IPS DF 19.7 (cell line): ENCODE results near the gene TMEM212.
"Not testable (repeated sequence)": the region's sequence is repeated elsewhere in the genome, so short reads cannot be mapped to it uniquely, and the experiment has no call there.

ENCODE experiments used
- DNase-seq: peaks from one replicate; pipeline ENCODE4 v3.0.0-alpha.2; 2013; ENCODE audit warnings: low read depth, low spot score

Gene TMEM212

GRCh38 chr3:171858770-171859169, 15.6 kb downstream of the TMEM212 start:
- DNase-seq: not testable (repeated sequence)

GRCh38 chr3:171860830-171861535, 17.8 kb downstream of the TMEM212 start:
- no peak for DNase-seq

GRCh38 chr3:171862392-171862791, 19.2 kb downstream of the TMEM212 start:
- DNase-seq: no peak

- no peak for DNase-seq
Measured at GRCh38 chr3:171862993-171863521, 19.9 kb downstream of the TMEM212 start.

GRCh38 chr3:171863920-171864319, 20.8 kb downstream of the TMEM212 start:
- DNase-seq: no peak

GRCh38 chr3:171865191-171865865, 22.2 kb downstream of the TMEM212 start:
- no peak for DNase-seq

- peak; percentile 25 for DNase-seq
Measured at GRCh38 chr3:171867981-171868380, 24.8 kb downstream of the TMEM212 start.

- no peak for DNase-seq
Measured at GRCh38 chr3:171871392-171872274, 28.5 kb downstream of the TMEM212 start.

GRCh38 chr3:171873580-171873979, 30.4 kb downstream of the TMEM212 start:
- no peak for DNase-seq

- peak; percentile 20 for DNase-seq
Measured at GRCh38 chr3:171874251-171874681, 31.1 kb downstream of the TMEM212 start.

GRCh38 chr3:171874879-171875278, 31.7 kb downstream of the TMEM212 start:
- DNase-seq: no peak

- DNase-seq: no peak
Measured at GRCh38 chr3:171875923-171876412, 32.8 kb downstream of the TMEM212 start.

- no peak for DNase-seq
Measured at GRCh38 chr3:171876680-171877147, 33.6 kb downstream of the TMEM212 start.

- DNase-seq: no peak
Measured at GRCh38 chr3:171878461-171879225, 35.5 kb downstream of the TMEM212 start.

GRCh38 chr3:171879472-171879871, 36.3 kb downstream of the TMEM212 start:
- no peak for DNase-seq

GRCh38 chr3:171880101-171880870, 37.1 kb downstream of the TMEM212 start:
- no peak for DNase-seq

- no peak for DNase-seq
Measured at GRCh38 chr3:171881251-171881650, 38.1 kb downstream of the TMEM212 start.

GRCh38 chr3:171883257-171883892, 40.2 kb downstream of the TMEM212 start:
- no peak for DNase-seq

- DNase-seq: no peak
Measured at GRCh38 chr3:171883893-171884279, 40.7 kb downstream of the TMEM212 start.

GRCh38 chr3:171888466-171888865, 45.3 kb downstream of the TMEM212 start:
- DNase-seq: no peak
